GM18498 (cell line): ENCODE measurements around the gene POLR2A.
"Not testable (repeated sequence)": the region's sequence is repeated elsewhere in the genome, so short reads cannot be mapped to it uniquely, and the experiment has no call there.

Source experiments
- ATAC-seq: cut with Tn5 transposase; IDR thresholded peaks from one replicate; pipeline ENCODE4 v1.9.1; 2021; ENCODE audit warnings: mild to moderate bottlenecking, moderate library complexity; ENCODE audit not compliant: unreplicated experiment

Gene POLR2A

DNA sequence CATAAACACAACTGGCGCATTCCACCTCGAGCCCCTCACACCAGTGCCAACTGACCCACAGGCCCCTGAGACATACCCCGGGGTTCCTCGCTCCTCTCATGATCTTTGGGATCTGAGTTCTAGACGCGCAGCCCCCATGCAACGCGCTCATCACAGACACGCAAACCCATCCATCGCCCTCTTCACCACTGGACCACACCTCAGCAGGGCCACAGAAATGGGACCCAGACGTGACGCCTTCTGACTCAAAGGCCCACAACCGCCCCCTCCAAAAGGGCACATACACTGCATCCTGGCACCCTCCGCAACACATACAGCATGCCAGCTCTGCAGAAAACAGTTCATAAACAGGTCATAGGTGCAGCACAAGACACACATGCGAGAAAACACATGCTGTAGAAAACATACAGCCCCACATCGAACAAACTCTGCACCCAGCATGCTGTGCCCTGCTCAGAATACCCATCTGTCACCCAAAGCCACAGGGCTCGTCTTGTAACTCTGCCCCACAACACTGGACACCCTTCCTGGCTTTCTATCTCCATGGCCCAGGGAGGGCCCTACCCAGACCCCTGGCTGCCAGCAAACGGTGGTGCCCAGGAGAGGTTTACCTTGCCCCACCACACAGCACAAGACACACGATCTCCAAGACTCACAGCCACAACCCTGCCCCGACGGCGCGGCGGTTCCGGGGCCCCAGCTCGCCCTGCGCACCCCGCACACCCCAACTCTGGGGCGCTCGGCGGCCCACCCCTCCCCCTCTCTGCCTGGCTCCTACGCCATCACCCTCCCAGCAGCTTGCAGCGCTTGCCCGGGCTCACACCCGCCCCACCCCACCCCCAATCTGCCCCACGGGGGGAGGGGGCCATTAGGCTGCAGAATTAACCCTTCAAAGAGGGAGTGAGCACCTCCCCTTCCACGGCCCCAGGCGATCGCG, 5.6 kb upstream of the POLR2A start:
- no peak for ATAC-seq

DNA sequence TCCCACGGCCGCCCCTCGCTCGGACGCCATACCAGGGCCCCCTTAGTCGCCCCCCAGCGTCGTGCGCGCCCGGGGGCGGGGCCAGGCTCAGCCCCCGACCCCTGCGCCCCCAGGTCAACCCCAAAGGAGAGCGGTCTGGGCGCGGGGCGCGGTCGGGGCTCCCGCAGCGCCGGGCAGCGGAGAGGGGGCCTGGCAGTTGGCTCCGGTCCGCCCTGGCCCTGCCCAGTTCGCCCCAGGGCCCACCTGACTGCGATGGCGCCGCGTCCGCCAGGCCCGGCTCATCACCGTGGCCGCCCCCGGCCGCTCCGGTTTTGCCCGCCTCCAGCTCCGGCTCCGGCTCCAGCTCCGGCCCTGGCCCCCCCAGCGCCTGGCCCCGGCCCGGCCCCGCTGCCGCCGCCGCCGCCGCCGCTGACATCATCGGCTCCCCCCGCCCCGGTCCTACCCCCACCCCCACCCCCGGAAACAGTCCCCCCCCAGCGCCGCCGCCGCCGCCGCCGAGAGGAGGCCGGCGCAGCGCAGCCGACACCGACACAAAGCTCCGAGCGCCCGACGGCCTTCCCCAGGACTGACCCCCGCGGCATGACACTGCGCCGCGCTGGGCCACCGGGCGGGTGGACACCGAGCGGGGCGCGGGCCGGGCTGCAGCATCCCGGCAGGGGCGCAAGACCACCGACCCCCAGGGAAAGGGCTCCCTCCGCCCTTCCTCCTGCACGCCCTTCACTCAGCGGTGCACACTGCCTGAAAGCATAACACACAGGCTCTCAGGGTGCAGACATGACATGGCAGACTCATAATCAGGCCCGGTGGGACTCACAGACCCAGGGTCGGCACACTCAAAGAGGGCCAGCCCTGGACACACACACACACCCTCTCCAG, 4.7 kb upstream of the POLR2A start, which contains the start of gene ZBTB4:
Gene ZBTB4, minus strand, starts transcription at position 419 of the 876 bp plus-strand sequence. CDS start 12,830 bp downstream, outside the sequence.
- no peak for ATAC-seq

DNA sequence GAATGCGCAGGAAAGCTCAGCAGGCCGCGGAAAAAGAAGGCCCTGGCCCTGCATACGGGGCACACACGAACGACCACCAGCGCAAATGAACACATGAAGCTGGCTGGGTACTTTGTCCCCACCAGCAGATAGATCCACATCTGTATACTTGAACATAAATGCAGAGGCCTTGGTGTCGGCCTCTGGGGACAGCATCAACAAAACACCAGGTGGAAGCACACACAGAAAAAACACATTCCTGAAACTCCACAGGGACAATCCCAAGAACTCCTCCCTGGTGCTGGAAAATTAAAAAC, 4.1 kb upstream of the POLR2A start:
- ATAC-seq = no peak

DNA sequence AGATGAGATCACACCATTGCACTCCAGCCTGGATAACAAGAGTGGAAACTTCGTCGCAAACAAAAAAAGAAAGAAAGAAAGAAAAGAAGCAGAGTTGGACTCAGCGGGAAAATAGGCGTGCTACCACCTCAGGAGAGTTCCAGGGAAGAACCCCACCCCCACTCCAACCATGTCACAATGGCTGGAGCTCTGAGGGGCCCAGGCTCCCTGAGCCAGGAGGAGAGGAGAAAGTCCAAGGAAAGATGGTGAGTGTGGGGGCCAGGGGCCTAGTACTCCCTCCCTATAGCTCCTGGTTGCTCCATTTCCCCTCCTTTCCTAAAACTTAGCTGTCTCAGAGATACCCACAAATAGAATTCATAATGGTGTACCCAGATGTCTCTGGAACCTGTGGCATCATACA, 2.9 kb upstream of the POLR2A start, which contains the start of gene SLC35G6:
Gene SLC35G6, plus strand, starts transcription at position 172 of the 400 bp plus-strand sequence. Its CDS starts 71 bp downstream, at position 243.
- not testable (repeated sequence) for ATAC-seq

DNA sequence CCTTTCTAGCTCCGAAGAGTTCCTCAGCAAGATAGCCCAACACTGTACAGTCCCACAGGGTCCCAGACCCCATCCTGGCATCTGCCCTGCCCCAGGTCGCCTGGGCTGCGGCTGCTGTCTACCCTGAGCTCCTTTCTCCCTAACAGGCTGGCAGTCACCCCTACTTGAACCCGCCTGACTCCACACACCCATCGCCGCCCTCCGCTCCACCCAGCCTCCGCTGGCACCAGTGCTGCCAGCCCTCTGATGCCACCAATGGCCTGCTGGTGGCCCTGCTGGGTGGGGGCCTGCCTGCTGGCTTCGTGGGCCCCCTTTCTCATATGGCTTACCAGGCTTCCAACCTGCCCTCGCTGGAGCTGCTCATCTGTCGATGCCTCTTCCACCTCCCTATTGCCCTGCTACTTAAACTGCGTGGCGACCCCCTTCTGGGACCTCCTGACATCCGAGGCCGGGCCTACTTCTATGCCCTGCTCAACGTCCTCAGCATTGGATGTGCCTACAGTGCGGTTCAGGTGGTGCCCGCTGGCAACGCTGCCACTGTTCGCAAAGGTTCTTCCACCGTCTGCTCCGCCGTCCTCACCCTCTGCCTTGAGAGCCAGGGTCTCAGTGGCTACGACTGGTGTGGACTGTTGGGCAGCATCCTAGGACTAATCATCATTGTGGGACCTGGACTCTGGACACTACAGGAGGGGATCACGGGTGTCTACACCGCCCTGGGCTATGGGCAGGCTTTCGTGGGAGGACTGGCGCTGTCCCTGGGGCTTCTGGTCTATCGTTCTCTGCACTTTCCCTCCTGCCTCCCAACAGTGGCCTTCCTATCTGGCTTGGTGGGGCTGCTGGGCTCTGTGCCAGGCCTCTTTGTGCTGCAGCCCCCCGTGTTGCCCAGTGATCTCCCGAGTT, 2.1 kb upstream of the POLR2A start:
- ATAC-seq = not testable (repeated sequence)

DNA sequence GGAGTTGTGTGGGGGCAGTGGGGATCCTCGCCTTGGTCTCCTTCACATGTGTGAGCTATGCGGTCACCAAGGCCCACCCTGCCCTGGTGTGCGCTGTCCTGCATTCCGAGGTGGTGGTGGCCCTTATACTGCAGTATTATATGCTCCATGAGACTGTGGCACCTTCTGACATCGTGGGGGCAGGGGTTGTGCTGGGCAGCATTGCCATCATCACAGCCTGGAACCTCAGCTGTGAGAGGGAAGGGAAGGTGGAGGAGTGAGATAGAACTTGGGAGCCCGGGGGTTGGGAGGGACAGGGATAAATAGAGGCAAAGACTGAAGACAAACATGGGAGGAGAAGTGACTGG, 1.5 kb upstream of the POLR2A start:
- ATAC-seq = not testable (repeated sequence)

DNA sequence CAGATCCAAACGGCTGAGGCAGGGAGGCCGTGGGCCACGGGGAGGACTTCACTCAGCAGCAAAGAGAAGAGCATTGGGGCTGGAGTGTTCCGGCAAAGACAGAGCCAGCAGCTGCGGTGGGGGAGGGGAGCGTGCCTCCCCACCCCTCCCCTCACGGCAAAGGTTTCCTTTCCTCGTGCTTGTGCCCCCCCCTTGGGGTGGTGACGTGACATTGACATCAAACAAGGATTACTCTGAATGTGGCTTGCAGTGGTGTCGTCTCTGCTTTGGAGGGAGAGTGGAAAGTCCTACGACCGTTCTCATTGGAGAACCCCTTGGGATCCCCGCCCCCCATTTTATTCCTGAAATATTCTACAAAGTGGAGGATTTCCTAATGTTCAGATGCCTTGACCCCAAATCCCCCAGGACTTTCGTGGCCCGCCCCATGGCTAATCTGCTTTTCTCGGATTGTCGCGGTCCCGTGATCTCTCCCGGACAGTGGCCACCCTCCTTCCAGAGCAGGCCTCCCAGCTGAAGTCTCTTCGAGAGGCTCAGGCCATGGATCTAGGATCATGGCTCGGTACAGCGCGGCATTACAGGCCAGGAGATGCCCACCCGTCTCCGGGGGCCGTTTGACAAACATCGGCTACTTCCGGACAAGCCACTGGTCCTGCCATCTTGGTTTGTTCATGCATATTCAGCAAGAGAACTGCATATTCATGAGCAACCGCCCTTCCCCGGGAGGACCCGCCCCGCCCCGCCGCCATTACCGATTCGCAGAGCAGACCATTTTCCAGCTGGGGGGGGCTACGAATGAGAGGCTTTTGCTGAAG, 705 bp upstream of the POLR2A start:
- ATAC-seq = peak; percentile 31

DNA sequence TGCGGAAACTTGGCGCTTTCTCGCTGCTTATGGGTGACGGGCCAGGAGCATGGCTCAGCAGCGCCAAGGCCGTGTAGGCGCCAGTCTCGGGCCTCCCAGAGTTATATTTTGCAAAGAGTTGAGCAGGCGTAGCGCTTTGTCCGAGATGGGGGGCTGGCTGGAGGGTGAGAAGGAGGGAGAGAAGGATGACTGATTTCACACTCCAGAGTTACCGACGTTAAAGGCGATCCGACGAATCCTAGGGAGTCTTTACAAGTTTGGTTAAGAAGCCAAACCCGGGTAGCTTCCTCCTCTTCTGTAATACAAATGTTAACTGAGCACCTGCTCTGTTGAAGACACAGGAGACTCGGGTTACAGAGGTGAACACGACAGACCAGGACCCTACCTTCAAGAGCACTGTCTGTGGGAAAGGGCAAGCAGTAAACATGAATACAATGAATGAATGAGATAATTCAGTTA, 782 bp downstream of the POLR2A start:
- no peak for ATAC-seq

DNA sequence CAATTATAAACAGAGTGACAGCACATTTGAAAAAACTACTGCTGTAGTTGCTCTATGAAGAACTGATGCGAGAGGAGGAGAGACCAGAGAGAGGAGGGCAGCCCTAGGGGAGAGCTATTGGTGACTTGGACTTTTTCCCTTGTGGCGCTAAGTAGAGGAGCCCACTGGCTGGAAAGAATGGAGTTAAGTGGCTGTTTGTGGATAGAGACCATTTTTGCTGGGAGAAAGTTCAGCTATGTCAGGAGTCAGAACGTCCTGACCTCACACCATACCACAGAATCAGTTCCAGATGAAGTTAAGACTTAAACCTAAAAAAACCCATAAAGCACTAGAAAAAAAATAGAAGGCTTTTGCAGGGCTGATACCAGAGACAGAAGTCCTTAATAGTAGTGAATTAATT, 2.0 kb downstream of the POLR2A start:
- no peak for ATAC-seq

DNA sequence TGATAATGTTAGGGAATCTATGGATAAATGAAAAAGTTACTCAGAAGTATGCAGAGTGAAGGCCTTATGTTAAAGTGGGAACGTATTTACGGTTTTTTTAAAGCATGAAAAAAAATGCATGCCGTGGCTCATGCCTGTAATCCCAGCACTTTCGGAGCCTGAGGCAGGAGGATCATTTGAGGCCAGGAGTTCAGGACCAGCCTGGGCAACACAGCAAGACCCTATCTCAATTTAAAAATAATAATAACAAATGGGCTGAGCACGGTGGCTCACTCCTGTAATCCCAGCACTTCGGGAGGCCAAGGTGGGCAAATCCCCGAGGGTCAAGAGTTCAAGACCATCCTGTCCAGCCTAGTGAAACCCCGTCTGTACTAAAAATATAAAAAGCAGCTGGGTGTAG, 6.0 kb downstream of the POLR2A start:
- no peak for ATAC-seq

DNA sequence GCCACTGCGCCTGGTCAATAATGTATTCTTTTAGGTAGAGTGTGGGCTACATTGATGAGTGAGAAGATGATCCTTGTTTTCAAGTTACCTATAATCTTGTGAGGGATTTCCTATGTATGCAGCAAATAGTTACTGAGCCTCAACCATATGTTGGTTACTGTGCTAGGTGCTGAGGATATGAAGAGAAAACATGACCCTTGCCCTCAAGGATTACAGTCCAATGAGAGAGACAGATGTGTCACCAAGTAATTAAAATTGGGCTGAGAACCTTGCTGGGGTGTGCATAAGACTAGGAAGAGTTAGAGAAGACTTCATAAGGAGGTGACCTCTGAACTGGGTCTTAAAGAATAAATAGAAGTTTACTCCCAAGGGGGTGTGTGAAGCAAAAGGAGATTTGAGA, 7.4 kb downstream of the POLR2A start:
- ATAC-seq = no peak

DNA sequence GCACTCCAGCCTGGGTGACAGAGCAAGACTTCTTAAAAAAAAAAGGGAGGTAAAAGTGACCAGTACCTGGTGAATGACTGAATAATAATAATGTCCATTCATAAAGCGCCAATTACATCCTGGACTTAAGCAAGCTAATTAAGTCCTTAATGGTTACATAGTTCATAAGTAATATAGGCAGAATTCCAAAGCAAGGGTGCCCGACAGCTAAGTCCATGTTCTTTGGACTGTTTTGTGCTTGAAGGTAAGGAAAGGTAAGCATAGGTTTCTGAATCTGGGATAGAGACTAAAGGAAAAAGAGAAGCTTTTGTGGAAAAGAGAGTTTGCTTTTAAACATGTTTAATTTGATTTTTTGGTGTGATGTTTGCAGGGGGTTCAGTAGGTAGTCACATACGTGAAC, 9.8 kb downstream of the POLR2A start:
- no peak for ATAC-seq

DNA sequence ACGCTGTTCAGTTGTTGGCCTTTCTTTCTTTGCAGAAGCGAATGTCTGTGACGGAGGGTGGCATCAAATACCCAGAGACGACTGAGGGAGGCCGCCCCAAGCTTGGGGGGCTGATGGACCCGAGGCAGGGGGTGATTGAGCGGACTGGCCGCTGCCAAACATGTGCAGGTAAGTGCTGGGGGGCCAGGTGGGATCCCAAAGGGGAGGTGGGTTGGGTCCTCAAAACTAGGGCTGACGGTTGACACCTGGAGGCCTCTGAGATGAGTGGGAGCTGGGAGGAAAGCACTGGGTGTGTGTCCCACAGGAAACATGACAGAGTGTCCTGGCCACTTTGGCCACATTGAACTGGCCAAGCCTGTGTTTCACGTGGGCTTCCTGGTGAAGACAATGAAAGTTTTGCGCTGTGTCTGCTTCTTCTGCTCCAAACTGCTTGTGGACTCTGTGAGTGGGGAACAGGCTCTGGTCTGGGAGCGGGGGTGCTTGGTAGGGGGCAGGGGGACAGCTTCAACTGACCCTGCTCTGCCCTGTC, 11.8 kb downstream of the POLR2A start:
- ATAC-seq = no peak

DNA sequence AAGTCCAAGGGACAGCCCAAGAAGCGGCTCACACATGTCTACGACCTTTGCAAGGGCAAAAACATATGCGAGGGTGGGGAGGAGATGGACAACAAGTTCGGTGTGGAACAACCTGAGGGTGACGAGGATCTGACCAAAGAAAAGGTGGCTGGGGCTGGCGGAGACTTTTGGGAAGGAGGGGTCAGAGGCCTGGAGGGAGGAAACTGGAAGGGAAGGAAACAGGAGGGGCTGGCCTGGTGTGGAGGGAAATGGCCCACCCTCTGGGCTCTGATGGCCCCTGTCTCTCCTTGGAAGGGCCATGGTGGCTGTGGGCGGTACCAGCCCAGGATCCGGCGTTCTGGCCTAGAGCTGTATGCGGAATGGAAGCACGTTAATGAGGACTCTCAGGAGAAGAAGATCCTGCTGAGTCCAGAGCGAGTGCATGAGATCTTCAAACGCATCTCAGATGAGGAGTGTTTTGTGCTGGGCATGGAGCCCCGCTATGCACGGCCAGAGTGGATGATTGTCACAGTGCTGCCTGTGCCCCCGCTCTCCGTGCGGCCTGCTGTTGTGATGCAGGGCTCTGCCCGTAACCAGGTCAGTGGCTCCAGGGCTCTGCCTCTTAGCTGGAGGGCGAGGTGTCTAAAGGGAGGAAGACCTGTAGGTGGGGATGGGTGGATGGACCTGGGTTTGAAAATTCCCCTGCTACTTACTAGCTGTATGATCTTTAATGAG, 12.5 kb downstream of the POLR2A start:
- ATAC-seq = no peak

DNA sequence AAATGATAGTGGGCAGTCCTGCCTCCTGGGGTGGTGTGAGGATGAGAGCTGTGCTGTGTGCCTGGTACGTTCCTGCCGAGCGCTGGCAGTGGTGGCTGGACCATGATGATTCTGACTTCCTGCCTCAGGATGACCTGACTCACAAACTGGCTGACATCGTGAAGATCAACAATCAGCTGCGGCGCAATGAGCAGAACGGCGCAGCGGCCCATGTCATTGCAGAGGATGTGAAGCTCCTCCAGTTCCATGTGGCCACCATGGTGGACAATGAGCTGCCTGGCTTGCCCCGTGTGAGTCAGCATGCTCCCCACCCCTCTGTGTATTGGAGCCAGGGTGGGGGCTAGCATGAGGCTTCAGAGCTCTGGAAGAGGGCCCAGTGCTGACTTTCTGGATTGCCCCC, 13.1 kb downstream of the POLR2A start:
- no peak for ATAC-seq

DNA sequence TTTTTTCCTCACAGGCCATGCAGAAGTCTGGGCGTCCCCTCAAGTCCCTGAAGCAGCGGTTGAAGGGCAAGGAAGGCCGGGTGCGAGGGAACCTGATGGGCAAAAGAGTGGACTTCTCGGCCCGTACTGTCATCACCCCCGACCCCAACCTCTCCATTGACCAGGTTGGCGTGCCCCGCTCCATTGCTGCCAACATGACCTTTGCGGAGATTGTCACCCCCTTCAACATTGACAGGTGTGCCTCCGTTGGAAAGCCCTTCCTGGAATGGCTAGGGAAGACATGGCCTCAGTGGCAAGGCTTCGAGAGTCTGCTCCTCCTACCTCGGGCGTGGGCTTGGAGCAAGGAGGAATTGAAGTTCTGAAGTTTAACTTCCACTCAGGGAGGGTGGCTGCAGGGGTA, 13.5 kb downstream of the POLR2A start:
- ATAC-seq = no peak

DNA sequence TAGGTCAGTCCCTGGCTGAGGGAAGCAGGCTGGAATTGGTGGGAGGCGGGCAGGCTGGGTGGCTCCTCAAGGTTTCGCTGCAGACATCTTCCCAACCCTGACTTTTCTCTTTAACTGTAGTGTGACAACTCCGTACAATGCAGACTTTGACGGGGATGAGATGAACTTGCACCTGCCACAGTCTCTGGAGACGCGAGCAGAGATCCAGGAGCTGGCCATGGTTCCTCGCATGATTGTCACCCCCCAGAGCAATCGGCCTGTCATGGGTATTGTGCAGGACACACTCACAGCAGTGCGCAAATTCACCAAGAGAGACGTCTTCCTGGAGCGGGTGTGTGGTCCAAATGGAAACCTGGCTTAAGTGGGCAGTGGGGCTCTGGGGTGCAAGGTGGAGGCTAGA, 15.0 kb downstream of the POLR2A start:
- ATAC-seq = no peak

DNA sequence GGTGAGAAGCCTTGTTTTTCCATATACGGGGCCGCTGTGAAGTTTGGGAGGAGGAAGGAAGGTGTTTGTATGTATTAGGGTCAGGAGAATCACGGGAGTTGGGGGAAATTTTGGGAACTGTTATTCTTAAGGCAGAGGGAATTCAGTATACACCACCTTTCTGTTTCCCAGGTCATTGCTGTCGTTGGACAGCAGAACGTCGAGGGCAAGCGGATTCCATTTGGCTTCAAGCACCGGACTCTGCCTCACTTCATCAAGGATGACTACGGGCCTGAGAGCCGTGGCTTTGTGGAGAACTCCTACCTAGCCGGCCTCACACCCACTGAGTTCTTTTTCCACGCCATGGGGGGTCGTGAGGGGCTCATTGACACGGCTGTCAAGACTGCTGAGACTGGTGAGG, 17.6 kb downstream of the POLR2A start:
- ATAC-seq = no peak
